OCI-LY1 (cell line): ENCODE results near the gene CYB561.

Experiments
- EZH2 ChIP-seq: fragments of 200-600 bp; sonication (generic), shearing (Covaris generic); IDR thresholded peaks from 2 replicates; pipeline ENCODE4 v1.8.0; 2017; ENCODE audit warnings: borderline replicate concordance, mixed run types, mild to moderate bottlenecking, antibody characterized with exemption, low read length, moderate library complexity, mixed read lengths
- TF ChIP-seq, protein P1 (sequence below): fragments of 200-600 bp; sonication (generic), shearing (Covaris generic); IDR thresholded peaks from 2 replicates; pipeline ENCODE4 v1.5.1; 2017; ENCODE audit warnings: mild to moderate bottlenecking, antibody characterized with exemption, low read length, moderate library complexity, mixed read lengths

DNA sequence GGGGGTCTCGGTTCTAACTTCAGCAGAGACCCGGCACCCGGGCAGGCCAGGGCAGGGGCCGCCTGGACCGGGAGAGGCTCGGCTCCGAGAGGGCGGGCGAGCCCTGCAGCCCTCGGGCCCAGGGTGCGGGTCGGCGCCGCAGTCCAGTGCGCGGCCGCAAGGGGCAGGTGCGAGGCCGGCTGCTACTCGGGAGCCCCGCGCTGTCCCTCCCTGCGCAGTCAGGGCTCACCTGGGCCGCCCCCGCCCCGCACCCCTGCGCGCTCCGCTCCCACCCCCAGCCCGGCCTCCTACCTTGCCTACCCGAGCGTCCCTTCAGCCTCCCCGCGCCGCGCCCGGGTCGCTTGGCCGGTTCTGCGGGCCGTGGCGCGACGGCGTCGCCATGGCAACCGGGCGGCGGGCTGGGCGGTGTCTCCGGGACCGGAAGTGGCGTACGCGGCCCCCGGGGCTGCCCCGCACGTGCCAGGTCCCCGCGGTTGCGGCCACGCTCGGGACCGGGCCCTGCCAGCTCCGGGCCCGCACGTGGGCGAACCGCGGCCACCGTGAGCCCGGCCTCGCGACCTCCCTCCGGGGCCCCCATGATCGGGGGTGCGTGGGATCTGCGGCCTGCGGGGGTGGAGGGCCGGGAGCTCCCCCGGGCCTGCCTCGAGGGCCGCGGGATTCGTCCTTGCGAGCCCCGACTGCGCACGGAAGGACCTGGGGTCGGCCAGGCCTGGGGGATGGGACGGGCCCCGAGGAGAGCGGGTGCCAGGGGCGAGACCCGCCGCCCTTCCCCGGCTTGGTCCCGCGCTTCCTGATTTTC, at the start of gene CYB561:
- TF ChIP-seq, protein P1, sequence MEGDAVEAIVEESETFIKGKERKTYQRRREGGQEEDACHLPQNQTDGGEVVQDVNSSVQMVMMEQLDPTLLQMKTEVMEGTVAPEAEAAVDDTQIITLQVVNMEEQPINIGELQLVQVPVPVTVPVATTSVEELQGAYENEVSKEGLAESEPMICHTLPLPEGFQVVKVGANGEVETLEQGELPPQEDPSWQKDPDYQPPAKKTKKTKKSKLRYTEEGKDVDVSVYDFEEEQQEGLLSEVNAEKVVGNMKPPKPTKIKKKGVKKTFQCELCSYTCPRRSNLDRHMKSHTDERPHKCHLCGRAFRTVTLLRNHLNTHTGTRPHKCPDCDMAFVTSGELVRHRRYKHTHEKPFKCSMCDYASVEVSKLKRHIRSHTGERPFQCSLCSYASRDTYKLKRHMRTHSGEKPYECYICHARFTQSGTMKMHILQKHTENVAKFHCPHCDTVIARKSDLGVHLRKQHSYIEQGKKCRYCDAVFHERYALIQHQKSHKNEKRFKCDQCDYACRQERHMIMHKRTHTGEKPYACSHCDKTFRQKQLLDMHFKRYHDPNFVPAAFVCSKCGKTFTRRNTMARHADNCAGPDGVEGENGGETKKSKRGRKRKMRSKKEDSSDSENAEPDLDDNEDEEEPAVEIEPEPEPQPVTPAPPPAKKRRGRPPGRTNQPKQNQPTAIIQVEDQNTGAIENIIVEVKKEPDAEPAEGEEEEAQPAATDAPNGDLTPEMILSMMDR: peak; percentile 18; the same call in 1 of the 2 replicates
- TF ChIP-seq EZH2: no peak
